Naive thymus-derived CD8-positive, alpha-beta T cell (primary cell): Measurements from ENCODE around the gene PRKAR1B. TPM values are rescaled to one million over a fixed set of nuclear protein-coding genes. Genes with fewer than 3 reads are reported as not detected.
A peak's percentile ranks its signal among the peaks of the same experiment; 100 is the strongest.

Experiments used
- ATAC-seq, 2 donors: fragments of 150-1000 bp; cut with Tn5 transposase in 1 of 2; sonication (Bioruptor Pico), chemical (Tn5 transposase) in 1 of 2; 1 replicate in 1 of 2; 2 replicates in 1 of 2; pipeline ENCODE4 v1.10.0; 2021; ENCODE audit warnings: mild to moderate bottlenecking in 2 of 2, moderate library complexity in 2 of 2
- POLR2A ChIA-PET: fragments of 350-600 bp; sonication (Branson Sonifier 250); formaldehyde crosslinking; loops from one replicate; lab custom pipeline; 2021; ENCODE audit warnings: antibody characterized with exemption; lab: Charles Lee
- DNase-seq, 10 donors: peaks; one replicate each; pipeline versions ENCODE4 v3.0.0 to v3.0.0-alpha.2; 2020 to 2022
- H3K27ac Mint-ChIP-seq, 10 donors: one replicate each; pipeline ENCODE4 v1.8.0; 2020 to 2022; ENCODE audit warnings: mild to moderate bottlenecking in 10 of 10, mixed read lengths in 10 of 10, moderate library complexity in 4 of 10, inconsistent platforms in 1 of 10
- H3K27me3 Mint-ChIP-seq, 5 donors: one replicate each; pipeline ENCODE4 v1.8.0; 2021 to 2022; ENCODE audit warnings: mixed read lengths in 5 of 5
- H3K36me3 Mint-ChIP-seq, 3 donors: one replicate each; pipeline ENCODE4 v1.8.0; 2020 to 2022; ENCODE audit warnings: mixed read lengths in 3 of 3, mild to moderate bottlenecking in 2 of 3, inconsistent platforms in 1 of 3
- H3K4me1 Mint-ChIP-seq, 4 donors: one replicate each; pipeline ENCODE4 v1.8.0; 2021 to 2022; ENCODE audit warnings: mixed read lengths in 4 of 4
- H3K4me3 Mint-ChIP-seq, 10 donors: one replicate each; pipeline ENCODE4 v1.8.0; 2020 to 2022; ENCODE audit warnings: mild to moderate bottlenecking in 10 of 10, mixed read lengths in 10 of 10, moderate library complexity in 6 of 10, inconsistent platforms in 1 of 10
- H3K9me3 Mint-ChIP-seq, 9 donors: one replicate each; pipeline ENCODE4 v1.8.0; 2020 to 2022; ENCODE audit warnings: mixed read lengths in 9 of 9, mild to moderate bottlenecking in 3 of 9, inconsistent platforms in 1 of 9, moderate library complexity in 1 of 9
- polyA plus RNA-seq, 3 donors: library from polyadenylated mRNA; unstranded; fragments of 300-500 nt; fragmentation: Illumina TruSeq; gene quantifications; one replicate each; pipeline ENCODE4 v1.2.3, GENCODE V29; 2021
- total RNA-seq, 8 experiments: library from RNA in 2 of 8; stranded (reverse) in 2 of 8; gene quantifications; one replicate each; pipeline ENCODE4 v1.2.3 and lab custom pipeline; 2021 to 2026

PRKAR1B gene
- total and polyA plus RNA-seq, 5 experiments from 2014 or later = 14.6 to 47.3 (median 35.4) TPM

DNA sequence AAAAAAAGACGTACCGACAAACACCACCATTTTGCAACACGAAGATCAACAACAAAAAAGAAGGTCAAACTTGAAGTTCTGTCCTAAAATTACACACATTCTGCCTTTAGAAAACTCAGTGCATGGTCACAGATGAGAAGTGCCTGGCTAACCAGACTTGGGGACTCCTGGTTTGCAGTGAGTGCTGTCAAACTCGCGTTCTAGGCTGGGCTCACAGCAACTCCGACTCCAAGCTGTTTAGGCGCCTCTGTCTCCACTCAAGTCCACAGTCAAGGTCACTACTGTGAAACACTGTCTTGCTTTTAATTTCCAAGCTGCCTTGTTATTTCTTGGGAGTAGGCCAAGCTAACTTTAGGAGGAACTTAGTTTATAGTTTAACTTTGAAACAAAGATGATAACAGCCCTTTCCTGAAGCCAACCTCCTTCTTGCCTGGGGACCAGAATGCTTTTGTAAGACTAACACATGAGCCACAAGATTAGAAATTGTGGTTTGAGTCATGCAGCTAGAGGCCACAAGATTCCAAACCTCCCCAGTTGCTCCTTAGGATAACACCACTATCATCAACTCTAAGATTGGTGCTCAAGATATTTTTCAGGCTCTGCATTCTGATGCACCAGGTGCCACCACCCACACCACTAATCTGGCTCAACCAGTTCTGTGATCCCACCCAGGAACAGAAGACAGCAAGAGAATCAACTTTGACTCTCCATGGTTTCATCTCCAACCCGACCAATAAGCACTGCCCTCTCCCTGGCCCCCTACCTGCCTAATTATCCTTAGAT lies 1.7 kb downstream of the PRKAR1B start:
- H3K4me1 Mint-ChIP-seq = peaks cover 18 to 43% (median 30%) of the 10 kb centered on the region in 4 donors
- peaks cover 10 to 21% (median 20%) of the 10 kb centered on the region in 3 donors for H3K36me3 Mint-ChIP-seq
- H3K4me3 Mint-ChIP-seq = peak overlapping the region; percentile 73 to 90 (median 78)
- H3K27me3 Mint-ChIP-seq = no peaks in the 10 kb centered on the region
- DNase-seq = no peak
- no peak for ATAC-seq
- peaks cover 0 to 9% (median 3%) of the 10 kb centered on the region in 9 donors for H3K9me3 Mint-ChIP-seq
- peak overlapping the region in 8 of 10 donors; percentile 32 to 89 (median 81) for H3K27ac Mint-ChIP-seq
- POLR2A ChIA-PET = interaction anchor here (0.6 to 1.5 kb wide), 4 partner anchors 14 to 123 kb away, joined by 4 to 6 read pairs (median 4); no protein-coding TSS in a partner anchor

DNA sequence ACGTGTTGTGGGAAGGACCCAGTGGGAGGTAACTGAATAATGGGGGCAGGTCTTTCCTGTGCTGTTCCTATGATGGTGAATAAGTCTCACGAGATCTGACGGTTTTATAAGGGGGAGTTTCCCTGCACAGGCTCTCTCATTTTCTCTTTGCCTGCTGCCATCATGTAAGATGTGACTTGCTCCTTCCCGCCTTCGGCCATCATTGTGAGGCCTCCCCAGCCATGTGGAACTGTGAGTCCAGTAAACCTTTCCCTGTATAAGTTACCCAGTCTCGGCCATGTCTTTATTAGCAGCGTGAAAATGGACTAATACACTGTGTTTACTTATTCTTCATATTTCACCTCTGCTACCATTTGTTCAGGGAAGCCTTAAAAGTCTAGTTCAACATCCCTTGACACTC lies 2.8 kb downstream of the PRKAR1B start:
- Mint-ChIP-seq H3K4me3 (peak overlapping the region in 1 of 10 donors; percentile 20), H3K27me3 (no peaks in the 10 kb centered on the region), H3K36me3 (peaks cover 11 to 22% (median 16%) of the 10 kb centered on the region in 3 donors), H3K4me1 (peaks cover 18 to 41% (median 29%) of the 10 kb centered on the region in 4 donors), H3K27ac (no peak overlapping the region), H3K9me3 (peaks cover 0 to 9% (median 4%) of the 10 kb centered on the region in 9 donors)
- ATAC-seq (no peak), DNase-seq (no peak)
- POLR2A ChIA-PET = no interaction called here

DNA sequence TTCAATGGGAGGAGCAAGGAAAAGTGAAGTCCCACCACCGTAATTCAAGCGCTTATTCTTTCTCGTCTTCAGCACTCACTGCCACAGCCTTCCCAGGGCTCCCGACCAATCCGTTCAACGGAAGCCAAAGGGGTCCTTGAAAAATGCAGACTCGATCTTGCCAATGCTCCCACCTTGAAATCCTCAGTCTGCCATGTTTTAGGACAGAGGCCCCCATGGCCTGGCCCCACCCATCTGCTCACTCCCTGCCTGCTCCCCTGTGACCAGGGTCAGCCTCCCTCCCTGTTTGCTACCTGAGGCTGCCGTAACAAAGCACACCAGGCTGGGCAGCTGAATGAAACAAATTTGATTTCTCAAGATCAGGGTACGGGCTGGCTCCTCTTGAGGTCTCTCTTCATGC lies 3.5 kb downstream of the PRKAR1B start:
- POLR2A ChIA-PET = no interaction called here
- H3K27ac Mint-ChIP-seq = no peak overlapping the region
- H3K4me3 Mint-ChIP-seq = no peak overlapping the region
- H3K27me3 Mint-ChIP-seq = no peaks in the 10 kb centered on the region
- peaks cover 0 to 9% (median 4%) of the 10 kb centered on the region in 9 donors for H3K9me3 Mint-ChIP-seq
- ATAC-seq (no peak), DNase-seq (no peak)
- H3K4me1 Mint-ChIP-seq = peaks cover 18 to 41% (median 29%) of the 10 kb centered on the region in 4 donors
- peaks cover 11 to 22% (median 16%) of the 10 kb centered on the region in 3 donors for H3K36me3 Mint-ChIP-seq

DNA sequence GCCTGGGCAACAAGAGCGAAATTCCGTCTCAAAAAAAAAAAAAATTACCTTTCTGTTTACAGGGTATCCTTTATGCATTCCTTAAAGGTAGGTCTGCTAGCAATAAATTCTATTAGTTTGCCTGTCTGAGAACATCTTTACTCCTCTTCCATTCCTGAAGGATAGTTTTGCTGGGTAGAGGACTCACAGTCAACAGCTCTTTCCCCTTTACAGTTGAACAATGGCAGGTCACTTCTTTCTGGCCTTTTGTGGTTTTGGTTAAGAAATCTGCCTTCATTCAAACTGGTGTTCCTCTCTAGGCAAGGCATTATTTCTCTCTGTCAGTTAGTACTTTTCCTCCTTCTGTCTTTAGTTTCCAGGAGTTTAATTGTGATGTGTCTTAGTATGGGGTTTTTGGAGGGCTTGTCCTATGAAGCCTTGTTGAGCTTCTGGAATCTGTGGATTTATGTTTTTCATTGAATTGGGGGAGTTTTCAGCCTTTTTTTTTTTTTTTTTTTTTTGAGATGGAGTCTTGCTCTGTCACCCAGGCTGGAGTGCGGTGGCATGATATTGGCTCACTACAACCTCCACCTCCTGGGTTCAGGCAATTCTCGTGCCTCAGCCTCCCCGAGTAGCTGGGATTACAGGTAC lies 5.3 kb downstream of the PRKAR1B start:
- peaks cover 11 to 35% (median 24%) of the 10 kb centered on the region in 4 donors for H3K4me1 Mint-ChIP-seq
- ATAC-seq (no peak), DNase-seq (no peak)
- no peaks in the 10 kb centered on the region for H3K27me3 Mint-ChIP-seq
- H3K4me3 Mint-ChIP-seq = no peak overlapping the region
- POLR2A ChIA-PET = interaction anchor here (0.7 kb wide), 1 partner anchor 9 kb away, joined by 3 read pairs; no protein-coding TSS in a partner anchor
- peaks cover 0 to 9% (median 4%) of the 10 kb centered on the region in 9 donors for H3K9me3 Mint-ChIP-seq
- peaks cover 11 to 22% (median 16%) of the 10 kb centered on the region in 3 donors for H3K36me3 Mint-ChIP-seq
- H3K27ac Mint-ChIP-seq = no peak overlapping the region

DNA sequence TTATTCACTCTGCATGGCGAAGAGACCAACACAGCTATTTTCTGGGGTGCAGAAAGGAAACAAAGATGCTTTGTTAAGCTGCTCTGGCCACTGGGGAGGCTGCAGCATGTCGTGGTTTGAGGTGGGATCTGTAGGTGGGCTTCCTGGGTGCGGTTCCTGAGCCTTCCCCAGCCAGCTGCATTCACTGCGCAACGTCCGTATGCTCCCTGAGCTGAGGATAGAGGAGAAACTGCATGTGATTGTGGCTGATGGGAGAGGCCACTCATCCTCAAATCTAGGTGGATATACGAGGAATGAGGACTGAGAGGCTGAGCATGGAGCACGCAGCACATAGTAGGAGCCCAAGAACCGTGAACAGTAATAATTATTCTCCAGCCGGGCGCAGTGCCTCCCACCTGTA lies 10.4 kb downstream of the PRKAR1B start:
- H3K9me3 Mint-ChIP-seq = peaks cover 0 to 5% (median under 1%) of the 10 kb centered on the region in 9 donors
- no peak for DNase-seq
- H3K27me3 Mint-ChIP-seq = peaks cover 0 to 4% (median 0%) of the 10 kb centered on the region in 5 donors
- peak overlapping the region in 3 of 10 donors; percentile 13 to 45 (median 34) for H3K4me3 Mint-ChIP-seq
- H3K27ac Mint-ChIP-seq = peak overlapping the region in 9 of 10 donors; percentile 6 to 82 (median 51)
- peaks cover 3 to 8% (median 8%) of the 10 kb centered on the region in 3 donors for H3K36me3 Mint-ChIP-seq
- POLR2A ChIA-PET = no interaction called here
- ATAC-seq = no peak
- H3K4me1 Mint-ChIP-seq = peaks cover 5 to 38% (median 27%) of the 10 kb centered on the region in 4 donors

- H3K9me3 Mint-ChIP-seq = peaks cover 0 to 5% (median 0%) of the 10 kb centered on the region in 9 donors
- ATAC-seq (no peak), DNase-seq (no peak)
- POLR2A ChIA-PET = no interaction called here
- H3K4me1 Mint-ChIP-seq = peaks cover 5 to 38% (median 30%) of the 10 kb centered on the region in 4 donors
- peak overlapping the region in 2 of 10 donors; percentile 13 to 45 for H3K4me3 Mint-ChIP-seq
- H3K27ac Mint-ChIP-seq = peak overlapping the region in 8 of 10 donors; percentile 6 to 82 (median 50)
- H3K27me3 Mint-ChIP-seq = peaks cover 0 to 4% (median 0%) of the 10 kb centered on the region in 5 donors
- H3K36me3 Mint-ChIP-seq = peaks cover 2 to 7% (median 7%) of the 10 kb centered on the region in 3 donors
These were observed 10.9 kb downstream of the PRKAR1B start for GRCh38 chr7:716222-716621.

GRCh38 chr7:714251-714671 lies 12.8 kb downstream of the PRKAR1B start:
- H3K27me3 Mint-ChIP-seq = peaks cover 0 to 4% (median 0%) of the 10 kb centered on the region in 5 donors
- no peaks in the 10 kb centered on the region for H3K9me3 Mint-ChIP-seq
- ATAC-seq = no peak
- DNase-seq = no peak
- H3K27ac Mint-ChIP-seq = peak overlapping the region in 8 of 10 donors; percentile 53 to 93 (median 81)
- peaks cover 0 to 11% (median 5%) of the 10 kb centered on the region in 3 donors for H3K36me3 Mint-ChIP-seq
- POLR2A ChIA-PET = no interaction called here
- peaks cover 8 to 40% (median 34%) of the 10 kb centered on the region in 4 donors for H3K4me1 Mint-ChIP-seq
- H3K4me3 Mint-ChIP-seq = peak overlapping the region; percentile 7 to 88 (median 73)

GRCh38 chr7:713488-714230 lies 13.4 kb downstream of the PRKAR1B start:
- peaks cover 0 to 4% (median 0%) of the 10 kb centered on the region in 5 donors for H3K27me3 Mint-ChIP-seq
- DNase-seq (no peak), ATAC-seq (no peak)
- peaks cover 0 to 11% (median 5%) of the 10 kb centered on the region in 3 donors for H3K36me3 Mint-ChIP-seq
- peak overlapping the region; percentile 63 to 88 (median 76) for H3K4me3 Mint-ChIP-seq
- POLR2A ChIA-PET = interaction anchor here (1.6 to 1.9 kb wide), 2 partner anchors 45 to 109 kb away, joined by 3 to 5 read pairs; no protein-coding TSS in a partner anchor
- H3K4me1 Mint-ChIP-seq = peaks cover 8 to 40% (median 34%) of the 10 kb centered on the region in 4 donors
- H3K9me3 Mint-ChIP-seq = no peaks in the 10 kb centered on the region
- peak overlapping the region; percentile 78 to 93 (median 86) for H3K27ac Mint-ChIP-seq

DNA sequence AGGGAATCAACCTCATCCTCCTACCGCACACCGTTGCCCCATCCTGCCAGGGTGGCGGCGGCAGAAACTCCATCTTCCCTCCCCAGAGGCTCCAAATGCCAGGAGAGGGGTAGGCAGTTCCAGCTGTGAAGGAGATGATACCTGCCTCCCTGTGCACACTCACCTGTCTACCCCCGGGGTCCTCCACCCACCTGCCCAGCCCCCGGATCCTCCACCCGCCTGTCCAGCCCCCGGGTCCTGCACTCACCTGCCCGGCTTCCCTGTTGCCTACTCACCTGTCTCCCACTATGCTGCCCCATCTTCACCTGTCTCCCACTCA lies 14.0 kb downstream of the PRKAR1B start:
- ATAC-seq (peak in 1 of 2 donors; percentile 38), DNase-seq (no peak)
- Mint-ChIP-seq H3K36me3 (peaks cover 0 to 15% (median 5%) of the 10 kb centered on the region in 3 donors), H3K27ac (peak overlapping the region; percentile 26 to 93 (median 86)), H3K9me3 (no peaks in the 10 kb centered on the region), H3K4me3 (peak overlapping the region; percentile 71 to 88 (median 77)), H3K27me3 (peaks cover 0 to 4% (median 0%) of the 10 kb centered on the region in 5 donors), H3K4me1 (peaks cover 8 to 40% (median 33%) of the 10 kb centered on the region in 4 donors)
- POLR2A ChIA-PET = interaction anchor here (1.6 to 1.9 kb wide), 3 partner anchors 44 to 109 kb away, joined by 3 to 11 read pairs (median 5); no protein-coding TSS in a partner anchor

DNA sequence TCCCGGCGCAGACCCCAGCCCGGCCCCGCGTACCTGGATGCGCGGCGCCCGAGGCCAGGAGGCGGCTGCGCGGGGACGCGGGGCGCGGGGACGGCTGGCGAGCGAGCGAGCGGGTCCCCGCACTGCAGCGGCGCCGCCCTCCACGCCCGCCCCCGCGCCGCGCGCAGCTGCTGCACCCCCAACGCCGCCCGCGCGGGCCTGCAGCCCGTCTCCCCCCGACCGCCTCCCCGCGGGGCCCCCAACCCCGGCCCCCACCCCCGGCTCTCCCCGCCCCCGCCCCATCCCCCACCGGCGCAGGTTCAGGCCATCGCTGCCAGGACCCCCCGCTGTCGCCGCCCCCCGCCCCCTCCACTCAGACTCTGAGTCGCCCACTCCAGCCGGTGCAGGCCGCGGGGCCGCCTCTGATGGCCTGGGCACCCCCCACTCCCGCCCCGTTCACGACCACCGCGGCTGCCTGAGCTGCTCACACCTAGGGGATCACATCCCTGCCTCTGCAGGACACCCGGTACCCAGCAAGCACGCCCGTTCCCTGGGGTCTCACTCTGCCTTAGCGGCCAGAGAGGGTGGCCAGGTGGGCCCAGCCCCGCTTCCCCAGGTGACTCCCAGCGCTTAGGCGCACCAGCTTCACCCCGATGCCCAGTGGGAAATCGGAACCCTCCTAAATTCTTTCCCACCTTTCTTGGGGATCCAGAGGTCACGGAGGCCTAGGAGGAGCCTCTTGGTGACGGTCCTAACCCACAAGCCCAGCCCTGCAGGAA lies 14.5 kb downstream of the PRKAR1B start:
- peak overlapping the region in 8 of 10 donors; percentile 19 to 91 (median 68) for H3K27ac Mint-ChIP-seq
- H3K27me3 Mint-ChIP-seq = peaks cover 0 to 4% (median 0%) of the 10 kb centered on the region in 5 donors
- DNase-seq = peak in 6 of 10 donors; percentile 22 to 56 (median 40)
- H3K36me3 Mint-ChIP-seq = peaks cover 0 to 20% (median 5%) of the 10 kb centered on the region in 3 donors
- H3K4me3 Mint-ChIP-seq = peak overlapping the region; percentile 32 to 88 (median 72)
- peaks cover 8 to 46% (median 38%) of the 10 kb centered on the region in 4 donors for H3K4me1 Mint-ChIP-seq
- H3K9me3 Mint-ChIP-seq = no peaks in the 10 kb centered on the region
- ATAC-seq = peak; percentile 85 to 90
- POLR2A ChIA-PET = interaction anchor here (0.6 to 1.9 kb wide), 7 partner anchors 10 to 108 kb away, joined by 3 to 11 read pairs (median 4); partner anchors contain the start of genes DNAAF5 and PRKAR1B

GRCh38 chr7:711922-712380 lies 15.1 kb downstream of the PRKAR1B start:
- H3K4me1 Mint-ChIP-seq = peaks cover 8 to 50% (median 40%) of the 10 kb centered on the region in 4 donors
- ATAC-seq = peak; percentile 40 to 41
- peaks cover 0 to 25% (median 12%) of the 10 kb centered on the region in 3 donors for H3K36me3 Mint-ChIP-seq
- POLR2A ChIA-PET = interaction anchor here (0.6 to 1.9 kb wide), 8 partner anchors 13 to 449 kb away, joined by 3 to 11 read pairs (median 4); partner anchors contain the start of genes DNAAF5 and PRKAR1B
- H3K27ac Mint-ChIP-seq = peak overlapping the region in 5 of 10 donors; percentile 32 to 93 (median 38)
- peak overlapping the region in 7 of 10 donors; percentile 52 to 80 (median 67) for H3K4me3 Mint-ChIP-seq
- H3K9me3 Mint-ChIP-seq = no peaks in the 10 kb centered on the region
- peak in 1 of 10 donors; percentile 20 for DNase-seq
- H3K27me3 Mint-ChIP-seq = peaks cover 0 to 4% (median 0%) of the 10 kb centered on the region in 5 donors
